ENCODE data around the gene HTR4. TPM values are rescaled to one million over a fixed set of nuclear protein-coding genes. Genes with fewer than 3 reads are reported as not detected.

HTR4 gene
- total and polyA plus RNA-seq, 2 donors (not counting 3 experiments of a cell fraction or from before 2014, with no cell fraction given) = not detected

- no peaks in the 10 kb centered on the region for H3K79me2 ChIP-seq (ENCODE audit: control insufficient read depth, insufficient read depth, low read length)
- ChIA-PET CTCF (interaction anchor here (1.5 kb wide), 1 partner anchor 15 kb away, joined by 3 read pairs; no protein-coding TSS in a partner anchor), POLR2A (no interaction called here)
- H2AFZ ChIP-seq (ENCODE audit: low read depth, low read length) = no peak overlapping the region
- H4K20me1 ChIP-seq (replicated peaks; ENCODE audit: control insufficient read depth, extremely low read depth, insufficient read depth, low read length) = no peaks in the 10 kb centered on the region
- peaks cover 2% of the 10 kb centered on the region in 2 experiments for H3K27me3 ChIP-seq (ENCODE audit: control insufficient read depth in 2 of 2, insufficient read depth in 2 of 2, low read length in 2 of 2)
- intact Hi-C loops (cut with micrococcal nuclease) (no loop called here), dilution Hi-C loops (cut with MboI; ENCODE audit: extremely low pct_ligation_motif_present, low sequenced_read_pairs) (no loop called here)
- no peaks in the 10 kb centered on the region for H3K4me1 ChIP-seq (ENCODE audit: control insufficient read depth, extremely low read depth, insufficient read depth, low read length)
- no peak overlapping the region for H3K27ac ChIP-seq (ENCODE audit: insufficient read depth, low read depth, low read length)
- no peak overlapping the region for H3K4me2 ChIP-seq (ENCODE audit: insufficient read depth, low read length)
- H3K4me3 ChIP-seq (replicated peaks in 1 of 3; ENCODE audit: insufficient read depth in 1 of 3, low read depth in 1 of 3, low read length in 3 of 3) = no peak overlapping the region
- H3K9me1 ChIP-seq (replicated peaks; ENCODE audit: control insufficient read depth, extremely low read depth, insufficient read depth, low read length) = no peaks in the 10 kb centered on the region
- no peak for TF ChIP-seq MAX (IDR thresholded peaks at IDR 0.05; ENCODE audit: insufficient read depth, insufficient read length)
- no peak for TF ChIP-seq EZH2 (IDR thresholded peaks at IDR 0.05; ENCODE audit: borderline replicate concordance, low read depth, low read length, severe bottlenecking)
- no peaks in the 10 kb centered on the region for H3K9me3 ChIP-seq (replicated peaks; ENCODE audit: control insufficient read depth, insufficient read depth, low read length)
- no peaks in the 10 kb centered on the region for H3K36me3 ChIP-seq (ENCODE audit: control insufficient read depth in 2 of 2, extremely low read depth in 1 of 2, insufficient read depth in 2 of 2, low read length in 2 of 2)
- no peak overlapping the region for H3K9ac ChIP-seq (replicated peaks; ENCODE audit: extremely low read depth, insufficient read depth, low read length)
- FAIRE-seq (no peak), DNase-seq (ENCODE audit: low read depth, low spot score) (no peak)
- BruUV-seq (replicated peaks) = no TSS peak
Measured at GRCh38 chr5:148511810-148512347, 142.4 kb downstream of the HTR4 start.

GRCh38 chr5:148509893-148510292, 144.4 kb downstream of the HTR4 start:
- FAIRE-seq = no peak
- Histone ChIP-seq H3K4me3 (replicated peaks in 1 of 3; ENCODE audit: insufficient read depth in 1 of 3, low read depth in 1 of 3, low read length in 3 of 3) (no peak overlapping the region), H3K9me1 (replicated peaks; ENCODE audit: control insufficient read depth, extremely low read depth, insufficient read depth, low read length) (no peaks in the 10 kb centered on the region), H2AFZ (ENCODE audit: low read depth, low read length) (no peak overlapping the region), H3K36me3 (ENCODE audit: control insufficient read depth in 2 of 2, extremely low read depth in 1 of 2, insufficient read depth in 2 of 2, low read length in 2 of 2) (no peaks in the 10 kb centered on the region), H3K9me3 (replicated peaks; ENCODE audit: control insufficient read depth, insufficient read depth, low read length) (no peaks in the 10 kb centered on the region), H3K4me2 (ENCODE audit: insufficient read depth, low read length) (no peak overlapping the region), H3K9ac (replicated peaks; ENCODE audit: extremely low read depth, insufficient read depth, low read length) (no peak overlapping the region), H4K20me1 (replicated peaks; ENCODE audit: control insufficient read depth, extremely low read depth, insufficient read depth, low read length) (no peaks in the 10 kb centered on the region), H3K79me2 (ENCODE audit: control insufficient read depth, insufficient read depth, low read length) (no peaks in the 10 kb centered on the region), H3K27ac (ENCODE audit: insufficient read depth, low read depth, low read length) (no peak overlapping the region), H3K27me3 (ENCODE audit: control insufficient read depth in 2 of 2, insufficient read depth in 2 of 2, low read length in 2 of 2) (peaks cover 2% of the 10 kb centered on the region in 2 experiments), H3K4me1 (ENCODE audit: control insufficient read depth, extremely low read depth, insufficient read depth, low read length) (no peaks in the 10 kb centered on the region)
- dilution Hi-C loops (cut with MboI; ENCODE audit: extremely low pct_ligation_motif_present, low sequenced_read_pairs) = no loop called here
- BruUV-seq (replicated peaks) = no TSS peak
- CTCF ChIA-PET = interaction anchor here (1.0 kb wide), 1 partner anchor 27 kb away, joined by 3 read pairs; no protein-coding TSS in a partner anchor
- TF ChIP-seq JUN (IDR thresholded peaks at IDR 0.05; ENCODE audit: borderline replicate concordance, insufficient read depth, insufficient read length, low read depth) = no peak
- no peak for TF ChIP-seq POLR2AphosphoS5 (IDR thresholded peaks at IDR 0.05; ENCODE audit: insufficient read depth, low read depth, low read length)
- no peak for TF ChIP-seq GATA2 (IDR thresholded peaks at IDR 0.05; ENCODE audit: insufficient read depth, insufficient read length, low read depth, low read length)
- no peak for TF ChIP-seq MYC (IDR thresholded peaks at IDR 0.05; ENCODE audit: low read depth, low read length)
- TF ChIP-seq FOS (IDR thresholded peaks at IDR 0.05; ENCODE audit: borderline replicate concordance, insufficient read depth, low read length) = no peak
- TF ChIP-seq MAX (IDR thresholded peaks at IDR 0.05; ENCODE audit: insufficient read depth, insufficient read length) = no peak
- TF ChIP-seq EZH2 (IDR thresholded peaks at IDR 0.05; ENCODE audit: borderline replicate concordance, low read depth, low read length, severe bottlenecking) = no peak
- DNase-seq (ENCODE audit: low read depth, low spot score) = no peak
- POLR2A ChIA-PET = no interaction called here
- intact Hi-C loops (cut with micrococcal nuclease) = no loop called here
